Muscle of leg (tissue), 11 donors: Measurements from ENCODE around the gene AKAP13. TPM values are rescaled to one million over a fixed set of nuclear protein-coding genes. Genes with fewer than 3 reads are reported as not detected.

ENCODE experiments used
- DNase-seq: peaks from one replicate; pipeline ENCODE4 v3.0.0; 2013
- H3K27ac ChIP-seq: one replicate; pipeline ENCODE4 v1.5.1; 2013; ENCODE audit warnings: mild to moderate bottlenecking, low read length, control low read depth
- H3K27me3 ChIP-seq: one replicate; pipeline ENCODE4 v1.6.1; 2013; ENCODE audit warnings: low read length; ENCODE audit not compliant: control insufficient read depth, insufficient read depth
- H3K36me3 ChIP-seq: one replicate; pipeline ENCODE4 v1.6.1; 2013; ENCODE audit warnings: low read length; ENCODE audit not compliant: control insufficient read depth, insufficient read depth
- H3K4me1 ChIP-seq: one replicate; pipeline ENCODE4 v1.6.1; 2013; ENCODE audit warnings: low read length; ENCODE audit not compliant: control insufficient read depth, insufficient read depth
- H3K4me3 ChIP-seq: one replicate; pipeline ENCODE4 v1.5.1; 2013; ENCODE audit warnings: low read length, control low read depth
- H3K9me3 ChIP-seq: replicated peaks from 2 replicates; pipeline ENCODE4 v1.6.1; 2013; ENCODE audit warnings: low read depth, low read length; ENCODE audit not compliant: control insufficient read depth
- WGBS: methylation state at CpG from one replicate; pipeline ENCODE4 v1.1.5; 2013; ENCODE audit warnings: missing lambda C conversion rate; ENCODE audit not compliant: insufficient coverage; 5-methylcytosine and 5-hydroxymethylcytosine counted together
- polyA plus RNA-seq, 8 donors: library from polyadenylated mRNA; unstranded; fragments of 120-200 nt; gene quantifications; one replicate each; pipeline versions ENCODE4 v1.2.1 to v1.2.3, GENCODE V29; 2013; ENCODE audit warnings: inconsistent platforms in 1 of 8, low replicate concordance in 1 of 8; ENCODE audit not compliant: insufficient read length in 8 of 8, insufficient read depth in 1 of 8
- total RNA-seq: library from RNA; stranded (reverse); fragments of 120-200 nt; gene quantifications from one replicate; pipeline ENCODE4 v1.2.4, GENCODE V29; 2013

The AKAP13 gene
- total and polyA plus RNA-seq, 9 donors, result 65.2 to 90.9 (median 80.1) TPM

DNA sequence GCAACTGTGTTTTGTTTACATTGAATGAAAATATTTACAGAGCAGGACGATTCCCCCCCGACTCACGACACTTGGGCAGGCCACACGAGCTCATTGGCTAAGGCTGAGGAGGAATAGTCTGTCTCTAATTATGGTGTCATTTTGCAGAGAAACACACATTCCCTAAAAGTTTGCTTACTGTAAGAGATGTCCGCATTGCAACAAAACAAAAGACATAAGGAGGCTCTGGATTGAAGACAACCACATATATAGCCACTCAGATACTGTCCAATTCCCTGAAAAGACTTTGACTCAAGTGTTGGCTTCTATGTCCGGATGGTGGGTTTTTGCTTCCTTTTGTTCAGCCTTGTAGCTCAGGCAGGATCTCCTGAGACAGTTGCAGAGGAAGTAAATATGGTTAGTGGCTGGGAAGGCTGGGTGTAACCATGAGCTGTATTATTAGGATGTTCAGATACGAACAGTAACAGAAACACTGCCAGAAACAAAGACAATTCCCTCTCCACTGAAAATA is 243.9 kb downstream of the AKAP13 start:
- WGBS, result no CpG with 5 or more reads among the region's 7 CpGs
- peak; percentile 97 for DNase-seq
- H3K36me3 ChIP-seq, result peaks cover 9% of the 10 kb centered on the region
- H3K27me3 ChIP-seq, result no peaks in the 10 kb centered on the region
- no peaks in the 10 kb centered on the region for H3K9me3 ChIP-seq
- H3K27ac ChIP-seq, result peak overlapping the region; percentile 98
- H3K4me3 ChIP-seq, result no peak overlapping the region
- H3K4me1 ChIP-seq, result peaks cover 34% of the 10 kb centered on the region

DNA sequence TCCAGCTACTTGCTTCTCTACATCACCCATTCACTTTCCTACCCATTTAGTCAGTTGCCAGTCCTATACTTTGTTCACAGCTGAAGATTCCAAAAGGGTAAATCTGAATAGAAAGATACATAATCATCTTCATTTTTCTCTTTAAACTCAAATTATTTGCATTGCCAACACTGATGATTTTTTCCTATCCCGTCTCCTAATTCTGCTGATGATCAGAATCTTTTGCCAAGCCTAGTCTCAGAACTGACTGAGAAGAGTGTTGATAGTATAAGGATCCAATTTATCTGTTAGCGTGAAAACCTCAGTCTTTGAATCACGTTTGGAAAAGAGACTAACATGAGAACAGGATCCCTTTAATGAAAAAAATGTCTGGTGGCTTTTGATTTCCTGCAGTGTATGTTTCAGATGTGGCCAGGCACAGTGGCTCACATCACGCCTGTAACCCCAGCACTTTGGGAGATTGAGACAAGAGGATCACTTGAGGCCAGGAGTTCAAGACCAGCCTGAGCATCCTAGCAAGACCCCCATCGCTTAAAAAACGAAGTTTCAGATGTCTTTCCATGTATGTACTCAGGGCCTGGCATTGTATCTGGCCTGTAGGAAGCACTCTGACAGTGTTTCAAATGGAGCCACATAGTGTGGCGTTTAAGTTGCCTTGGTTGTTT is 244.9 kb downstream of the AKAP13 start:
- peak; percentile 63 for DNase-seq
- H3K4me3 ChIP-seq, result no peak overlapping the region
- peaks cover 28% of the 10 kb centered on the region for H3K4me1 ChIP-seq
- peaks cover 9% of the 10 kb centered on the region for H3K36me3 ChIP-seq
- peak overlapping the region; percentile 98 for H3K27ac ChIP-seq
- no peaks in the 10 kb centered on the region for H3K27me3 ChIP-seq
- 79% methylated on average over 3 of the region's 7 CpGs for WGBS
- no peaks in the 10 kb centered on the region for H3K9me3 ChIP-seq

DNA sequence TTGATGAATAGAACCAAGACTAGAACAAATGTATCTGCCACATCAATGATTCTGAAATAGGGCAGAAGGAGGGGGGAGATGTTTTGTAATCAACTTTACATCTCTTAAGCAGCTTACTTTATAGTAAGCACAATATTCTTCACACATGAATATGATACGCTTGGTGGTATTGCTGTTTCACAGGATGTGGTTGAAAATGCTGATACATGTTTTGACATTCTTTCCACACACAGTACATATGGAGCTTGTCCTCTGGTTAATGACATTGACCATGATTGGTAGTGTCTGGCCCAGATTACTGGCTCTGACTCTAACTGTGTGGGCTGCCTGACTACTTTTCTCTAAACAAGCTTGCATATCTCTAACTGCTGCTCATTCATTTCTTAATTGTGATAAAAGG is 245.5 kb downstream of the AKAP13 start:
- H3K4me3 ChIP-seq, result no peak overlapping the region
- no peaks in the 10 kb centered on the region for H3K9me3 ChIP-seq
- peaks cover 9% of the 10 kb centered on the region for H3K36me3 ChIP-seq
- H3K27me3 ChIP-seq, result no peaks in the 10 kb centered on the region
- H3K27ac ChIP-seq, result peak overlapping the region; percentile 98
- peak; percentile 54 for DNase-seq
- WGBS, result no CpG with 5 or more reads among the region's 1 CpG
- peaks cover 26% of the 10 kb centered on the region for H3K4me1 ChIP-seq

DNA sequence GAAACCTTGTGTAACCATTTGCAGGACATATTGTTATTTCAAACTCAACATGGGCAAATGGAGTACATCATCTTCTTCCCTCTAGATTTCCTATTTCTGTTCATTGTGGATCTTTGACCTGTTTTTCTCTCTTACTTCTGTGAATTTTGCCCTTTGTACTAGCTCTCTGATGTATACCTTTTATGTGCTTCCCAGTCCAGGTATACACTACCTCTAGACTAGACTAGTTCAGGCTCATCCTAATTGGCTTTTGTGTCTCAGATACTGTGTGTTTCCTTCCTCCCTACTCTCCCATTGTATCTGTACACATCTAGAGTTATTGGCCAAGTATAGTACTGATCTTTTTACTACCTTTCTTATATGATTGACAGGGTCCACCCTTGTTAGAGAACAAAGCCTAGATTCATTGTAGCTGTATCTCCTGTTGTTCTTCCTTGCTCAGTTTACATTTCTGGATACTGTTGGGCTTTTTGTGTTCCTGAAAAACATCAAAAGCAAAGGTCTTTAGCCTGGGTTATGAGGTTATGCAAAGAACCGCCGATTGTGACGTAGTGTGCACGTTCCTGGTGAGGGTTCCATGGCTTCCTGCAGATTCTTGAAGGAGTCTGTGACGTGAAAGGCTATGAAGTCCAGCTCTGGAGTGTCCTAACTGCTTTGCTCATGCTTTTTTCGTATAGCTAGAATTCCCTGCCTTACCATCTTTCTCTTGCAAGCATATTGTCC is 247.0 kb downstream of the AKAP13 start:
- H3K27me3 ChIP-seq, result no peaks in the 10 kb centered on the region
- no peak for DNase-seq
- no peaks in the 10 kb centered on the region for H3K9me3 ChIP-seq
- peaks cover 17% of the 10 kb centered on the region for H3K4me1 ChIP-seq
- H3K4me3 ChIP-seq, result no peak overlapping the region
- 100% methylated on average over 4 of the region's 6 CpGs for WGBS
- peaks cover 9% of the 10 kb centered on the region for H3K36me3 ChIP-seq
- no peak overlapping the region for H3K27ac ChIP-seq

DNA sequence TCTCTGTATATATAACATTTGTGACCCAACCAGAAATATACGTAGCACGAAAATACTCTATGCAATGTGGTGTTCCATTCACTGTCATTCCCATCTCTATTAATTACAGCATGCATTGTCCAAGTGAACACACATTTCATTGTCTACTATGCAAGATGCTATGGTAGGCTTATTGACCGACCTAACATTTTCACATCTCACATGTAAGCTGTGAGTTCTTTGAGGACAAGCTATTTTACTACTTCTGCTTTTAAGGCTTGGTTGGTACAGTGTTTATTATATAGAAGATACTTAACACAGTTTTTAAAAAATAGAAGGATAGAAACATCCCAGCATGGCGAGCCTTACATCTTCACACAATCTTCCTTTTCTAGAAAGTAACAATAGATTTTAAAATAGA is 249.9 kb downstream of the AKAP13 start:
- no CpG with 5 or more reads among the region's 4 CpGs for WGBS

DNA sequence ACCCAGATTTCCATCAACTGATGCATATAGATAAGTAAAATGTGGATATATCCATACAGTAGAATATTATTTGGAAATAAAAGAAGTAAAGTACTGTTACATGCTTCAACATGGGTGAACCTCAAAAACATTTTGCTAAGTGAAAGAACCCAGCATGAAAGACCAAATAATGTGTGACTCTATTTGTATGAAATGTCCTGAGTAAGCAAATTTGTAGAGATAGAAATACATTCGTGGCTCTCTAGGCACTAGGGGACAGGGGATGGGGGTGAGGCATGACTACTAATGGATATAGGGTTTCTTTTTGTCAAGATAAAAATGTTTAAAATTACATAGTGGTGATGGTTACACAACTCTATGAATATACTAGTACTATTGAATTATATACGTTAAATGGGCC is 250.6 kb downstream of the AKAP13 start:
- no peaks in the 10 kb centered on the region for H3K9me3 ChIP-seq
- H3K4me1 ChIP-seq, result no peaks in the 10 kb centered on the region
- 40% methylated on average over 1 of the region's 2 CpGs for WGBS
- DNase-seq, result no peak
- no peak overlapping the region for H3K4me3 ChIP-seq
- H3K36me3 ChIP-seq, result peaks cover 4% of the 10 kb centered on the region
- no peak overlapping the region for H3K27ac ChIP-seq
- H3K27me3 ChIP-seq, result no peaks in the 10 kb centered on the region

More for the DNA sequence above, 249.9 kb downstream of the AKAP13 start:
- no peak for DNase-seq
- H3K4me1 ChIP-seq, result peaks cover 4% of the 10 kb centered on the region
- peaks cover 9% of the 10 kb centered on the region for H3K36me3 ChIP-seq
- no peak overlapping the region for H3K4me3 ChIP-seq
- H3K27me3 ChIP-seq, result no peaks in the 10 kb centered on the region
- no peak overlapping the region for H3K27ac ChIP-seq
- no peaks in the 10 kb centered on the region for H3K9me3 ChIP-seq

DNA sequence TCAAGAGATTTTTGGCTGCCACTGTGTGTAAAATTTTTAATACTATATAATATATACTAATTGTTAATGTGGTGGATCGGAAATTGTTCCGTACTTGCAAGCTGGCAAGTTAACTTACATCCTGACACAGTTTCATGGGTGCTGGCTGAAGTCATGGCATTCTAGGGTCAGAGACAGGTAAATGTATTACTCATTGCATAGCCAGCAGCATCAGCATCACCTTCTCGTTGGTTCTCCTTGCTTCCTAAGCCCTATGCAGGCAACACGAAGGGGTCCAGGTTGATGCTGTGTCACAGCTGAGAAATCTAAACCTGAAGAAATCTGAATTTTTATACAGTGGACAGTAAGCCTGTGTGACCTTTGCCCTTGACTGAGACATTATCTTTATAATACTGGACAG is 251.6 kb downstream of the AKAP13 start:
- Histone ChIP-seq H3K9me3 (no peaks in the 10 kb centered on the region), H3K36me3 (peaks cover 4% of the 10 kb centered on the region), H3K27me3 (no peaks in the 10 kb centered on the region), H3K27ac (no peak overlapping the region), H3K4me3 (no peak overlapping the region), H3K4me1 (no peaks in the 10 kb centered on the region)
- WGBS, result no CpG with 5 or more reads among the region's 4 CpGs
- no peak for DNase-seq

DNA sequence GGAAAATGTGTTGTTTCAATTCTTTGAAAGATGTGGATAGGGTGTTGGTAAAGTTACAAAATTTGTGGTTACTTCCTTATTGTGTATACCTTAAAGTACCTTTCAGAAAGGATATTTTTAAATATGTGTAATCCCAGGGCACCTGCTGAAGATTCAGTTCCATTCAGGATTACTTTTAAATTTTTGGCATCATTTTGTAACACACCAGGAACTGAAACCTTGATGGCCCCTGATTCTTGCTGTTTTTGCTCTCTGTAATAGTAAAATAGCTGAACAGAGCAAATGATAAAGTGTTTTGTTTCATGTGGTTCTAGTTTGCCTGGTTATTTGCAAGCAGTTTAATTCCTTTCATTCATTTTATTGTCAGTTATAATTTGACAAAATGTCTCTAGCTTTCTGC is 253.5 kb downstream of the AKAP13 start:
- Histone ChIP-seq H3K9me3 (no peaks in the 10 kb centered on the region), H3K36me3 (no peaks in the 10 kb centered on the region), H3K4me1 (no peaks in the 10 kb centered on the region), H3K27me3 (no peaks in the 10 kb centered on the region), H3K4me3 (no peak overlapping the region), H3K27ac (no peak overlapping the region)
- DNase-seq, result no peak

DNA sequence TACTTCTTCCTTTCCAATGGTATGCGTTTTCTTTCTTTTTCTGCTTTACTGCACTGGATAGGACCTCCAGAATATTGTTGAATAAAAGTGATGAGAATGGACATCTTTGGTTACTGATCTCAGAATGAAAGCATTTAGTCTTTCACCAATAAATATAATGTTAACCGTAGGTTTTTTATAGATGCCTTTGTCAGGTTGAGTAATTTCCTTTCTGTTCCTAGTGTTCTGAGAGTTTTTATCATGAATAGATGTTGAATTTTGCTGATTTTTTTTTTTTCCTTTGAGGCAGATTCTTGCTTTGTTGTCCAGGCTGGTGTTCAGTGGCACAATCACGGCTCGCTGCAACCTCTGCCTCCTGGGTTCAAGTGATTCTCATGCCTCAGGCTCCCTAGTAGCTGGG is 255.9 kb downstream of the AKAP13 start:
- H3K27ac ChIP-seq, result no peak overlapping the region
- no peaks in the 10 kb centered on the region for H3K4me1 ChIP-seq
- H3K9me3 ChIP-seq, result no peaks in the 10 kb centered on the region
- no peaks in the 10 kb centered on the region for H3K27me3 ChIP-seq
- H3K36me3 ChIP-seq, result peaks cover 2% of the 10 kb centered on the region
- WGBS, result no CpG with 5 or more reads among the region's 4 CpGs
- no peak overlapping the region for H3K4me3 ChIP-seq
- no peak for DNase-seq

DNA sequence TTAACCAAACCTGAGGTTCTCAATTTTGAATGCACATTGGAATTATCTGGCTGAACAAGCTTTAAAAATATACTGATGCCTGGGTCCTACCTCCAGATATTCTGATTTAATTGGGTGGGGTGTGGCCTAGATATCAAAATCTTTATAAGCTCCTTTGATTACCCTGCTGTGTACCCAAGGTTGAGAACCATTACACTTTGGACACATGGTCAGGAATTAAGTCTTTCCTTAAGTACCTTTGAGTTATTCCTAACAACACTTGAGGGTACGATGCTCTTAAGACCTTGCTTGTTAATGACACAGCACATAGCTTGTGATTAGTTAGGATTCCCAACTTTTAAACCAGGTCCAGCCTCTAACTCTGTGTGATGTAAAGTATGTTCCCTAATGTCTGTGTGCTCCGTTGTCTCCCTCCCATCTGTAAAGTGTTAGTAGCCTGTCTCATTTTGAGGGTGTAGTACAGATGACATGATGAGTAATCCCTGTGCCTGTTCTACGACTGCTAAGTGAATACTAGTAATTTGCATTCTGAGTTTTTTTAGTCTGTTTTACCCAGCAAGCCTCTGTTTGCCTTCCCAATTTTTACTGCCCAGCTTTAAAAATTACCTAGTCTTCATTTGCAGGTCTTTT is 259.5 kb downstream of the AKAP13 start:
- Histone ChIP-seq H3K4me3 (no peak overlapping the region), H3K27ac (no peak overlapping the region), H3K36me3 (peaks cover 4% of the 10 kb centered on the region), H3K27me3 (no peaks in the 10 kb centered on the region), H3K4me1 (peaks cover 13% of the 10 kb centered on the region), H3K9me3 (no peaks in the 10 kb centered on the region)
- WGBS, result 80% methylated on average over 1 of the region's 3 CpGs
- peak; percentile 67 for DNase-seq
